Heart left ventricle (tissue), 13 donors: Measurements from ENCODE around the gene TMEM229B.

Experiments
- CTCF ChIP-seq, 12 donors: fragments of 200-600 bp; sonication (generic) in 4 of 12; IDR thresholded peaks; one replicate each; pipeline versions ENCODE4 v1.5.0 to v1.8.0; 2018 to 2022; ENCODE audit warnings: antibody characterized with exemption in 12 of 12, mild to moderate bottlenecking in 5 of 12
- POLR2A ChIP-seq, 2 donors: fragments of 450-650 bp; IDR thresholded peaks; one replicate each; pipeline ENCODE4 v1.6.1; 2017; ENCODE audit warnings: antibody characterized with exemption in 2 of 2, mild to moderate bottlenecking in 2 of 2, moderate library complexity in 2 of 2
- donor health status: ischemic (EF 13 %, LVEDD 7.1; RV severe dilation, severe dysfunction).
- donor health status: DM: no; HTN: yes; CAD: no.
- donor health status: DM: no; HTN: no; CAD: no.
- donor health status: ischemic (EF 25% LVEDD 6.9; RV normal size, moderate dysfunction).
- donor health status: ischemic (EF 25% LVEDD 5.7; RV mildly dilated, moderate dysfunction).
- donor health status: ischemic (EF 35%, LVEDD 5.7; RV mildly dilated, moderate dysfunction).
- donor health status: nonischemic (EF 11% LVEDD 7.7; RV severe dilation, severe dysfunction).
- donor health status: DM: yes; HTN: yes; CAD: no.
- donor health status: PGD.
- donor health status: ischemic (EF 29% LVEDD 5.4; RV normal size, mild dysfunction).
- donor health status: nonischemic (EF 23%, LVEDD 6.1; RV moderate dilation, normal function).

GRCh38 chr14:67537736-67538135 is 49.2 kb upstream of the TMEM229B start:
- TF ChIP-seq CTCF (IDR thresholded peaks at IDR 0.05) (no peak), POLR2A (IDR thresholded peaks at IDR 0.05) (no peak)
